ENCODE measurements around the gene HMGCR. TPM values are rescaled to one million over a fixed set of nuclear protein-coding genes. Genes with fewer than 3 reads are reported as not detected.

The HMGCR gene
- polyA plus RNA-seq, 3 donors: 19.8 to 33.3 (median 31.9) TPM

GRCh38 chr5:75358117-75358516 lies 21.1 kb downstream of the HMGCR start:
- H3K27me3 ChIP-seq (ENCODE audit: control insufficient read depth in 2 of 2, insufficient read depth in 2 of 2, low read length in 2 of 2): no peaks in the 10 kb centered on the region
- no peak overlapping the region for H2AFZ ChIP-seq (ENCODE audit: insufficient read depth, low read depth, low read length, poor library complexity, severe bottlenecking)
- no peaks in the 10 kb centered on the region for H3K9me3 Mint-ChIP-seq
- DNase-seq: no peak
- H3K4me2 ChIP-seq (replicated peaks; ENCODE audit: extremely low read depth, low read length, poor library complexity, severe bottlenecking): no peak overlapping the region
- H3K9me3 ChIP-seq (replicated peaks in 1 of 2; ENCODE audit: control insufficient read depth in 1 of 2, insufficient read depth in 1 of 2, low read length in 2 of 2): no peaks in the 10 kb centered on the region
- H3K27ac ChIP-seq (ENCODE audit: low read depth in 1 of 2, low read length in 2 of 2): no peak overlapping the region
- TF ChIP-seq CTCF (IDR thresholded peaks at IDR 0.05): no peak
- no peak overlapping the region for H3K9ac ChIP-seq (ENCODE audit: insufficient read depth, low read length, poor library complexity, severe bottlenecking)
- no peak overlapping the region for H3K4me3 Mint-ChIP-seq
- peaks cover 77 to 90% of the 10 kb centered on the region in 2 donors for H3K36me3 Mint-ChIP-seq
- H3K4me1 Mint-ChIP-seq: no peaks in the 10 kb centered on the region
- H3K79me2 ChIP-seq (ENCODE audit: insufficient read depth, low read length): no peaks in the 10 kb centered on the region
- peaks cover 8% of the 10 kb centered on the region for H4K20me1 ChIP-seq (ENCODE audit: insufficient read depth, low read length)
- H3K36me3 ChIP-seq (replicated peaks in 1 of 2; ENCODE audit: control insufficient read depth in 1 of 2, insufficient read depth in 2 of 2, low read length in 2 of 2): peaks cover 93 to 97% of the 10 kb centered on the region in 2 donors
- peaks cover 0 to 2% (median 1%) of the 10 kb centered on the region in 3 donors for H3K27me3 Mint-ChIP-seq (ENCODE audit: low read depth in 3 of 3)
- no peak overlapping the region for H3K27ac Mint-ChIP-seq
- no CpG with 5 or more reads among the region's 3 CpGs for WGBS (ENCODE audit: insufficient coverage)
- no peak overlapping the region for H3K4me3 ChIP-seq (replicated peaks in 1 of 3; ENCODE audit: low read depth in 2 of 3, low read length in 3 of 3)
- no peaks in the 10 kb centered on the region for H3K4me1 ChIP-seq (ENCODE audit: control insufficient read depth in 1 of 2, insufficient read depth in 2 of 2, low read length in 2 of 2)
- intact Hi-C loops (cut with micrococcal nuclease): no loop called here

- H3K4me2 ChIP-seq (replicated peaks; ENCODE audit: extremely low read depth, low read length, poor library complexity, severe bottlenecking): no peak overlapping the region
- Mint-ChIP-seq H3K9me3 (no peaks in the 10 kb centered on the region), H3K36me3 (peaks cover 56 to 69% of the 10 kb centered on the region in 2 donors), H3K27me3 (ENCODE audit: low read depth in 3 of 3) (peaks cover 0 to 2% (median 1%) of the 10 kb centered on the region in 3 donors), H3K4me1 (no peaks in the 10 kb centered on the region), H3K27ac (no peak overlapping the region), H3K4me3 (no peak overlapping the region)
- peaks cover 13% of the 10 kb centered on the region for H4K20me1 ChIP-seq (ENCODE audit: insufficient read depth, low read length)
- H3K4me1 ChIP-seq (ENCODE audit: control insufficient read depth in 1 of 2, insufficient read depth in 2 of 2, low read length in 2 of 2): no peaks in the 10 kb centered on the region
- no peaks in the 10 kb centered on the region for H3K9me3 ChIP-seq (replicated peaks in 1 of 2; ENCODE audit: control insufficient read depth in 1 of 2, insufficient read depth in 1 of 2, low read length in 2 of 2)
- H2AFZ ChIP-seq (ENCODE audit: insufficient read depth, low read depth, low read length, poor library complexity, severe bottlenecking): no peak overlapping the region
- no peak for DNase-seq
- peaks cover 63 to 76% of the 10 kb centered on the region in 2 donors for H3K36me3 ChIP-seq (replicated peaks in 1 of 2; ENCODE audit: control insufficient read depth in 1 of 2, insufficient read depth in 2 of 2, low read length in 2 of 2)
- 87% methylated on average over 2 of the region's 4 CpGs for WGBS (ENCODE audit: insufficient coverage)
- no peaks in the 10 kb centered on the region for H3K27me3 ChIP-seq (ENCODE audit: control insufficient read depth in 2 of 2, insufficient read depth in 2 of 2, low read length in 2 of 2)
- H3K79me2 ChIP-seq (ENCODE audit: insufficient read depth, low read length): no peaks in the 10 kb centered on the region
- intact Hi-C loops (cut with micrococcal nuclease): no loop called here
- H3K27ac ChIP-seq (ENCODE audit: low read depth in 1 of 2, low read length in 2 of 2): no peak overlapping the region
- TF ChIP-seq CTCF (IDR thresholded peaks at IDR 0.05): no peak
- no peak overlapping the region for H3K4me3 ChIP-seq (replicated peaks in 1 of 3; ENCODE audit: low read depth in 2 of 3, low read length in 3 of 3)
- H3K9ac ChIP-seq (ENCODE audit: insufficient read depth, low read length, poor library complexity, severe bottlenecking): no peak overlapping the region
Measured at GRCh38 chr5:75361310-75361709, 24.3 kb downstream of the HMGCR start.

All from CD14-positive monocyte (primary cell).